Measurements from ENCODE around the gene PLK4. TPM values are rescaled to one million over a fixed set of nuclear protein-coding genes. Genes with fewer than 3 reads are reported as not detected.

PLK4 gene
- total and polyA plus RNA-seq, 2 of the 4 experiments (the other 2 are of a cell fraction), result 11.2 to 15.1 TPM

GRCh38 chr4:127916512-127916911 lies 35.8 kb downstream of the PLK4 start:
- Histone ChIP-seq H3K56ac (ENCODE audit: extremely low read depth, insufficient read depth, low read length) (no peak overlapping the region), H3K4me1 (ENCODE audit: control insufficient read depth, insufficient read depth, low read length) (no peaks in the 10 kb centered on the region), H3K36me3 (ENCODE audit: control insufficient read depth, insufficient read depth, low read length) (peaks cover 8% of the 10 kb centered on the region), H2BK120ac (ENCODE audit: low read depth, low read length) (no peak overlapping the region), H4K8ac (ENCODE audit: low read depth in 2 of 2, low read length in 2 of 2) (no peak overlapping the region), H3K23ac (ENCODE audit: low read depth, low read length) (no peak overlapping the region), H3K79me1 (ENCODE audit: low read depth in 1 of 2, low read length in 2 of 2) (no peaks in the 10 kb centered on the region), H3K4ac (ENCODE audit: low read depth, low read length) (no peak overlapping the region), H2AFZ (replicated peaks; ENCODE audit: low read length, poor library complexity) (no peak overlapping the region), H4K5ac (ENCODE audit: low read depth, low read length) (no peak overlapping the region), H3K27me3 (ENCODE audit: control insufficient read depth, insufficient read depth, low read length) (no peaks in the 10 kb centered on the region), H4K91ac (ENCODE audit: insufficient read depth, low read depth, low read length) (no peak overlapping the region), H3K4me2 (ENCODE audit: low read depth, low read length) (no peak overlapping the region), H4K20me1 (ENCODE audit: insufficient read depth, low read length) (no peaks in the 10 kb centered on the region), H3K18ac (ENCODE audit: low read depth, low read length) (no peak overlapping the region), H2AK9ac (replicated peaks; ENCODE audit: low read depth, low read length, poor library complexity) (no peak overlapping the region), H3K9me3 (ENCODE audit: control insufficient read depth, insufficient read depth, low read length) (no peaks in the 10 kb centered on the region), H3K27ac (ENCODE audit: insufficient read depth, low read length) (no peak overlapping the region), H3K9ac (ENCODE audit: low read depth, low read length) (no peak overlapping the region), H2BK15ac (ENCODE audit: low read depth, low read length) (no peak overlapping the region), H3K9me1 (ENCODE audit: insufficient read depth, low read length) (no peaks in the 10 kb centered on the region; the same call in none of the 2 replicates), H2BK20ac (ENCODE audit: low read depth, low read length) (no peak overlapping the region), H2AK5ac (ENCODE audit: low read depth, low read length) (no peak overlapping the region), H3K4me3 (ENCODE audit: insufficient read depth, low read depth, low read length) (no peak overlapping the region), H3K14ac (replicated peaks; ENCODE audit: low read depth, low read length) (no peak overlapping the region), H2BK5ac (ENCODE audit: low read depth, low read length, poor library complexity, severe bottlenecking) (no peak overlapping the region)
- no TSS peak for BruUV-seq (replicated peaks)
- ATAC-seq (ENCODE audit: low read depth), result peak; percentile 57; the same call in 1 of the 2 replicates
- ChIA-PET POLR2A (ENCODE audit: unreplicated experiment) (interaction anchor here (0.6 kb wide), 1 partner anchor 70 kb away, joined by 3 read pairs; no protein-coding TSS in a partner anchor), CTCF (no interaction called here)
- dilution Hi-C loops (cut with HindIII; ENCODE audit: low sequenced_read_pairs, unreplicated experiment), result no loop called here
- TF ChIP-seq FOS (IDR thresholded peaks at IDR 0.05; ENCODE audit: low read depth, low read length) (no peak), MAZ (IDR thresholded peaks at IDR 0.05; ENCODE audit: borderline replicate concordance, low read depth, low read length) (no peak), ELK1 (IDR thresholded peaks at IDR 0.05; ENCODE audit: borderline replicate concordance, low read depth, low read length) (no peak), MAFK (IDR thresholded peaks at IDR 0.05; ENCODE audit: low read depth, low read length) (no peak), BHLHE40 (IDR thresholded peaks at IDR 0.05; ENCODE audit: low read depth, low read length) (no peak), RAD21 (IDR thresholded peaks at IDR 0.05; ENCODE audit: low read length) (no peak)
- DNase-seq, result peak; percentile 34
- in situ Hi-C loops (cut with MboI; ENCODE audit: low sequenced_read_pairs), result no loop called here
- intact Hi-C loops (cut with micrococcal nuclease), result no loop called here
- WGBS, 2 experiments (ENCODE audit: extremely low coverage in 2 of 2, insufficient read length in 1 of 2), result no CpG with 5 or more reads among the region's 3 CpGs
